GM12875 (cell line): Measurements from ENCODE around the gene SLC7A5.
"Not testable (repeated sequence)": the region's sequence is repeated elsewhere in the genome, so short reads cannot be mapped to it uniquely, and the experiment has no call there.

Experiments used
- H3K4me3 ChIP-seq: one replicate; pipeline ENCODE4 v1.5.1; 2011; ENCODE audit warnings: low read depth, low read length, control low read depth
- CTCF ChIP-seq: IDR thresholded peaks from 2 replicates; pipeline ENCODE4 v1.5.1; 2011; ENCODE audit warnings: low read depth, mild to moderate bottlenecking, control low read depth, inconsistent platforms, low read length, moderate library complexity, borderline replicate concordance; ENCODE audit not compliant: insufficient read depth

The SLC7A5 gene

GRCh38 chr16:87868254-87869029 lies 865 bp downstream of the SLC7A5 start:
- peak overlapping the region; percentile 75 for H3K4me3 ChIP-seq

GRCh38 chr16:87865902-87866555 lies 3.3 kb downstream of the SLC7A5 start:
- not testable (repeated sequence) for H3K4me3 ChIP-seq

GRCh38 chr16:87864331-87864989 lies 4.8 kb downstream of the SLC7A5 start:
- H3K4me3 ChIP-seq = no peak overlapping the region
- TF ChIP-seq CTCF = no peak

GRCh38 chr16:87863327-87863635 lies 6.0 kb downstream of the SLC7A5 start:
- not testable (repeated sequence) for H3K4me3 ChIP-seq

GRCh38 chr16:87862597-87863326 lies 6.5 kb downstream of the SLC7A5 start:
- H3K4me3 ChIP-seq = not testable (repeated sequence)

- H3K4me3 ChIP-seq = not testable (repeated sequence)
These were observed 7.8 kb downstream of the SLC7A5 start for GRCh38 chr16:87861300-87862099.

- no peak for TF ChIP-seq CTCF
- H3K4me3 ChIP-seq = no peak overlapping the region
These were observed 8.6 kb downstream of the SLC7A5 start for GRCh38 chr16:87860553-87861299.

- H3K4me3 ChIP-seq = not testable (repeated sequence)
These were observed 10.9 kb downstream of the SLC7A5 start for GRCh38 chr16:87858151-87858993.

GRCh38 chr16:87856791-87857228 lies 12.5 kb downstream of the SLC7A5 start:
- H3K4me3 ChIP-seq = no peak overlapping the region
- TF ChIP-seq CTCF = no peak
